GM12801 (cell line): Measurements from ENCODE around the gene C11orf21.

Experiments used
- CTCF ChIP-seq: IDR thresholded peaks from one replicate; pipeline ENCODE4 v1.5.1; 2011; ENCODE audit warnings: control low read depth; ENCODE audit not compliant: insufficient read length; ENCODE audit errors: extremely low read depth

Gene C11orf21

DNA sequence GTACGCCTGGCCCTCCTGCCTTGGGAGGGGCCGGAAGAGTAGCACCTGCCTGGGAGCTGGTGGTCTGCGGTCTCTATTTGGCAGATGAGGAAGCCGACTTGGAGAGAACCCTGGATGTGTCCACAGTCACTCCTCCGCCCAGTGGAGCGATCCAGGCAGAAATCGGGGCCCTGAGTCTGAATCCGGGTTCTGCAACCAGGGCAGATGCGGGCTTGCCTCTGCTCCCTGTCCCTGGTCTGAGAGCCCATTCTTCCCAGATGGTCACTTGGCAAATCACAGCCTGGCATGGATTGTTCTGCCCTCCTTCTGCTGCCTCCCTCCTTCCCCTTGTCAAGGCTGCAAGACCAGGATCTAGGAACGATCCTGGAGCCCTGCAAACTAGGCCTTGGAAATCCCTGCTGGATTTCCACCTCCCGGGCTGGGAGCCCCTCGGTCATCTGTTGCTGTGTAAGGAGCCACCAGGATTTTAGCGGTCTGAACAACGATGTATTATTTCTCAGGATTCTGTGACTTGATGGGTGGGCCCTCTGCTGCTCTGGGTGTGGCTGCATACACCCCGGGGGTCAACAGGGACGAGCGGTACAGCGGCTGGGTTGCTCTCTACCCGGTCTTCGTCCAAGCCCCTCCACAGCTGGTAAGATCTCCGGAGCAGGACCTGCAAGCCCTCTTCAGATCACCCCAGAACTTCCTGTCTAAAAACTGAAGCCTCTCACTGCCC is 29.3 kb downstream of the C11orf21 start:
- no peak for TF ChIP-seq CTCF

- no peak for TF ChIP-seq CTCF
Observed at GRCh38 chr11:2271327-2272227, 30.1 kb downstream of the C11orf21 start.

DNA sequence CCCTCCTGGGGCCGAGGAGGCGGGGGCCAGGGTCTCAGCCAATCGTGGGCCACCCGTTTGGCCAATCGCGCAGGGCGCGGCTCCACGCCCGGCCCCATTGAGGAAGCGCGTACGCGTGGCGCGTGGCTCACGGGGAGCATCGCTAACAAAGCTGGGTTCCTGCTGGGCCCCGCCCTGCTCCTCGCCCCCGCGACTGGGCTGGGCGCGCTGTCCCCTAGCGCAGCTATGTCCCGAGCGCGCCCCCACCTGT is 30.7 kb downstream of the C11orf21 start:
- no peak for TF ChIP-seq CTCF

- no peak for TF ChIP-seq CTCF
Observed at GRCh38 chr11:2270322-2271076, 31.2 kb downstream of the C11orf21 start, which contains the start of gene ASCL2. Gene ASCL2, minus strand, starts transcription at chr11:2270588. Its CDS starts 256 bp downstream, at chr11:2270332.

GRCh38 chr11:2269601-2270321 is 32.0 kb downstream of the C11orf21 start:
- TF ChIP-seq CTCF: no peak

GRCh38 chr11:2268729-2269600 is 32.8 kb downstream of the C11orf21 start:
- TF ChIP-seq CTCF: no peak
